IMR-90 (cell line): ENCODE measurements around the gene CD44. TPM values are rescaled to one million over a fixed set of nuclear protein-coding genes. Genes with fewer than 3 reads are reported as not detected.

Source experiments
- ATAC-seq: fragments of 200-7000 bp; cut with Tn5 transposase; 2 replicates; pipeline ENCODE4 v1.9.1; 2020; ENCODE audit warnings: low read depth, mild to moderate bottlenecking, moderate library complexity
- BruUV-seq: library from RNA; stranded (reverse); fragments of 400-500 nt; replicated peaks from 2 replicates; lab custom pipeline; 2021; lab: Mats Ljungman, UMichigan
- CTCF ChIA-PET: fragments of 300-600 bp; formaldehyde crosslinking; extraction: SDS; loops from one replicate; lab custom pipeline; 2021; ENCODE audit warnings: antibody characterized with exemption; lab: Yijun Ruan, JAX
- POLR2A ChIA-PET: fragments of 300-600 bp; sonication (Branson Sonifier 250); formaldehyde crosslinking; loops from one replicate; lab custom pipeline; 2022; ENCODE audit warnings: antibody characterized with exemption; ENCODE audit not compliant: unreplicated experiment; lab: Charles Lee
- DNase-seq: peaks from one replicate; pipeline ENCODE4 v3.0.0; 2013
- H2AFZ ChIP-seq: replicated peaks from 2 replicates; pipeline ENCODE3; 2013; ENCODE audit warnings: low read length, mild to moderate bottlenecking; ENCODE audit not compliant: poor library complexity
- H2AK5ac ChIP-seq: 2 replicates; pipeline ENCODE4 v1.6.1; 2013; ENCODE audit warnings: low read depth, low read length, inconsistent platforms
- H2AK9ac ChIP-seq: replicated peaks from 2 replicates; pipeline ENCODE3; 2013; ENCODE audit warnings: mild to moderate bottlenecking, low read depth, low read length, moderate library complexity; ENCODE audit not compliant: poor library complexity
- H2BK120ac ChIP-seq: 2 replicates; pipeline ENCODE4 v1.6.1; 2013; ENCODE audit warnings: low read depth, low read length, inconsistent platforms
- H2BK15ac ChIP-seq: 3 replicates; pipeline ENCODE4 v1.6.1; 2013; ENCODE audit warnings: low read depth, low read length, inconsistent platforms
- H2BK20ac ChIP-seq: 2 replicates; pipeline ENCODE4 v1.6.1; 2013; ENCODE audit warnings: low read depth, mild to moderate bottlenecking, inconsistent platforms, low read length, moderate library complexity
- H2BK5ac ChIP-seq: 2 replicates; pipeline ENCODE4 v1.6.1; 2013; ENCODE audit warnings: mild to moderate bottlenecking, low read depth, low read length, inconsistent platforms; ENCODE audit not compliant: poor library complexity, severe bottlenecking
- H3K14ac ChIP-seq: replicated peaks from 2 replicates; pipeline ENCODE4 v1.6.1; 2013; ENCODE audit warnings: low read depth, low read length, inconsistent platforms
- H3K18ac ChIP-seq: 2 replicates; pipeline ENCODE4 v1.6.1; 2013; ENCODE audit warnings: low read depth, low read length, control low read depth
- H3K23ac ChIP-seq: 2 replicates; pipeline ENCODE4 v1.6.1; 2013; ENCODE audit warnings: low read depth, low read length, inconsistent platforms
- H3K27ac ChIP-seq: 2 replicates; pipeline ENCODE4 v1.5.1; 2013; ENCODE audit warnings: mild to moderate bottlenecking, control low read depth, low read length; ENCODE audit not compliant: insufficient read depth
- H3K27me3 ChIP-seq: 2 replicates; pipeline ENCODE4 v1.6.1; 2013; ENCODE audit warnings: low read length; ENCODE audit not compliant: control insufficient read depth, insufficient read depth
- H3K36me3 ChIP-seq: 2 replicates; pipeline ENCODE4 v1.6.1; 2013; ENCODE audit warnings: low read length, mixed read lengths; ENCODE audit not compliant: control insufficient read depth, insufficient read depth
- H3K4ac ChIP-seq: 2 replicates; pipeline ENCODE4 v1.6.1; 2013; ENCODE audit warnings: low read depth, low read length, inconsistent platforms
- H3K4me1 ChIP-seq: 2 replicates; pipeline ENCODE4 v1.6.1; 2013; ENCODE audit warnings: low read length, mixed read lengths; ENCODE audit not compliant: control insufficient read depth, insufficient read depth
- H3K4me2 ChIP-seq: 2 replicates; pipeline ENCODE4 v1.6.1; 2013; ENCODE audit warnings: low read depth, mild to moderate bottlenecking, control low read depth, low read length, moderate library complexity
- H3K4me3 ChIP-seq: 2 replicates; pipeline ENCODE4 v1.5.1; 2013; ENCODE audit warnings: low read depth, mild to moderate bottlenecking, control low read depth, low read length, moderate library complexity; ENCODE audit not compliant: insufficient read depth
- H3K56ac ChIP-seq: 2 replicates; pipeline ENCODE4 v1.6.1; 2013; ENCODE audit warnings: low read length, inconsistent platforms; ENCODE audit not compliant: insufficient read depth; ENCODE audit errors: extremely low read depth
- H3K79me1 ChIP-seq, 2 experiments: 2 replicates each; pipeline ENCODE4 v1.6.1; 2013; ENCODE audit warnings: low read length in 2 of 2, inconsistent platforms in 1 of 2, low read depth in 1 of 2
- H3K9ac ChIP-seq: 2 replicates; pipeline ENCODE4 v1.6.1; 2013; ENCODE audit warnings: low read depth, low read length, control low read depth
- H3K9me1 ChIP-seq: 2 replicates; pipeline ENCODE4 v1.6.1; 2013; ENCODE audit warnings: low read length, inconsistent platforms; ENCODE audit not compliant: insufficient read depth
- H3K9me3 ChIP-seq: 2 replicates; pipeline ENCODE4 v1.6.1; 2013; ENCODE audit warnings: low read length; ENCODE audit not compliant: control insufficient read depth, insufficient read depth
- H4K20me1 ChIP-seq: 2 replicates; pipeline ENCODE4 v1.6.1; 2013; ENCODE audit warnings: low read length, inconsistent platforms; ENCODE audit not compliant: insufficient read depth
- H4K5ac ChIP-seq: 2 replicates; pipeline ENCODE4 v1.6.1; 2013; ENCODE audit warnings: mild to moderate bottlenecking, low read depth, low read length, control low read depth
- H4K8ac ChIP-seq, 2 experiments: 2 replicates each; pipeline ENCODE4 v1.6.1; 2013; ENCODE audit warnings: low read depth in 2 of 2, low read length in 2 of 2, control low read depth in 1 of 2, inconsistent platforms in 1 of 2
- H4K91ac ChIP-seq: 2 replicates; pipeline ENCODE4 v1.6.1; 2013; ENCODE audit warnings: low read depth, low read length, inconsistent platforms; ENCODE audit not compliant: insufficient read depth
- BHLHE40 ChIP-seq: fragments of 150-350 bp; IDR thresholded peaks from 2 replicates; pipeline ENCODE4 v1.6.1; 2016; ENCODE audit warnings: mild to moderate bottlenecking, low read depth, low read length
- CHD1 ChIP-seq: IDR thresholded peaks from 2 replicates; pipeline ENCODE4 v1.6.1; 2012; ENCODE audit warnings: low read depth, low read length, improper control_type of control experiment
- ELK1 ChIP-seq: fragments of 150-350 bp; IDR thresholded peaks from 2 replicates; pipeline ENCODE4 v1.6.1; 2016; ENCODE audit warnings: low read depth, mild to moderate bottlenecking, low read length, moderate library complexity, borderline replicate concordance
- FOS ChIP-seq: fragments of 150-350 bp; IDR thresholded peaks from 2 replicates; pipeline ENCODE4 v1.6.1; 2016; ENCODE audit warnings: low read depth, low read length
- MAFK ChIP-seq: IDR thresholded peaks from 2 replicates; pipeline ENCODE4 v1.6.1; 2012; ENCODE audit warnings: low read depth, low read length, improper control_type of control experiment
- MAZ ChIP-seq: IDR thresholded peaks from 2 replicates; pipeline ENCODE4 v1.6.1; 2012; ENCODE audit warnings: low read depth, mild to moderate bottlenecking, low read length, improper control_type of control experiment, moderate library complexity, borderline replicate concordance
- MXI1 ChIP-seq: IDR thresholded peaks from 2 replicates; pipeline ENCODE4 v1.6.1; 2012; ENCODE audit warnings: low read depth, mild to moderate bottlenecking, low read length, moderate library complexity, borderline replicate concordance
- NFE2L2 ChIP-seq: fragments of 150-350 bp; IDR thresholded peaks from 2 replicates; pipeline ENCODE4 v1.6.1; 2016; ENCODE audit warnings: low read depth, mild to moderate bottlenecking, low read length
- POLR2A ChIP-seq: IDR thresholded peaks from 2 replicates; pipeline ENCODE4 v1.6.1; 2012; ENCODE audit warnings: mild to moderate bottlenecking, low read depth, low read length
- RAD21 ChIP-seq: IDR thresholded peaks from 2 replicates; pipeline ENCODE4 v1.6.1; 2012; ENCODE audit warnings: low read length, improper control_type of control experiment
- RCOR1 ChIP-seq: IDR thresholded peaks from 2 replicates; pipeline ENCODE4 v1.6.1; 2012; ENCODE audit warnings: mild to moderate bottlenecking, low read length, improper control_type of control experiment; ENCODE audit not compliant: insufficient replicate concordance
- RFX5 ChIP-seq: IDR thresholded peaks from 2 replicates; pipeline ENCODE4 v1.8.0; 2012; ENCODE audit warnings: low read depth, mild to moderate bottlenecking, low read length, moderate library complexity
- SMC3 ChIP-seq: fragments of 150-350 bp; IDR thresholded peaks from 2 replicates; pipeline ENCODE4 v1.6.1; 2016; ENCODE audit warnings: low read depth, mild to moderate bottlenecking, antibody characterized with exemption, low read length, moderate library complexity
- USF2 ChIP-seq: fragments of 150-350 bp; IDR thresholded peaks from 2 replicates; pipeline ENCODE4 v1.6.1; 2017; ENCODE audit warnings: mild to moderate bottlenecking, antibody characterized with exemption, low read length, low read depth
- WGBS, 2 experiments: methylation state at CpG; one replicate each; pipeline versions ENCODE4 v1.1.5 to v1.1.7; 2013; ENCODE audit warnings: missing lambda C conversion rate in 2 of 2; ENCODE audit not compliant: insufficient read length in 1 of 2; ENCODE audit errors: extremely low coverage in 2 of 2; 5-methylcytosine and 5-hydroxymethylcytosine counted together
- dilution Hi-C: fragments of 300-500 bp; cut with HindIII; formaldehyde crosslinking; loops from one replicate; pipeline ENCODE4 v1.14.3; 2018; ENCODE audit warnings: low sequenced_read_pairs; ENCODE audit not compliant: unreplicated experiment
- in situ Hi-C: fragments of 300-500 bp; cut with MboI; formaldehyde crosslinking; loops from 3 replicates; pipeline ENCODE4 v1.14.3; 2019; ENCODE audit warnings: low sequenced_read_pairs, inconsistent platforms, mixed read lengths
- intact Hi-C: fragments of 100-400 bp; cut with micrococcal nuclease; formaldehyde crosslinking; loops from 2 replicates; pipeline ENCODE4 v1.10.0; 2022
- polyA plus RNA-seq, 3 experiments: library from polyadenylated mRNA; depleted of rRNA; stranded (reverse); fragments of >200 nt; gene quantifications; 2 replicates each; pipeline ENCODE4 v1.2.3, GENCODE V29; 2012; ENCODE audit warnings: low replicate concordance in 1 of 3
- total RNA-seq: library from RNA; depleted of rRNA; stranded (reverse); fragments of >200 nt; gene quantifications from 2 replicates; pipeline ENCODE4 v1.2.3, GENCODE V29; 2012

The CD44 gene
- total and polyA plus RNA-seq, 2 of the 4 experiments (the other 2 are of a cell fraction) = 357 to 947 TPM

GRCh38 chr11:35211952-35212351 lies 73.0 kb downstream of the CD44 start:
- Histone ChIP-seq H3K4ac (no peak overlapping the region), H2BK20ac (no peak overlapping the region), H2AK9ac (no peak overlapping the region), H2BK5ac (peak overlapping the region; percentile 95), H2AFZ (no peak overlapping the region), H3K27me3 (no peaks in the 10 kb centered on the region), H3K4me2 (no peak overlapping the region), H3K4me1 (peaks cover 28% of the 10 kb centered on the region), H3K9me1 (peaks cover 12% of the 10 kb centered on the region), H2AK5ac (no peak overlapping the region), H4K5ac (no peak overlapping the region), H3K79me1 (peaks cover 36 to 62% of the 10 kb centered on the region in 2 experiments), H3K23ac (no peak overlapping the region), H4K91ac (no peak overlapping the region), H3K4me3 (no peak overlapping the region), H4K20me1 (peaks cover 14% of the 10 kb centered on the region; the same call in 1 of the 2 replicates), H3K9me3 (peaks cover 6% of the 10 kb centered on the region; the same call in 1 of the 2 replicates), H3K14ac (no peak overlapping the region), H4K8ac (no peak overlapping the region; a peak in 1 of 4 replicates), H3K56ac (no peak overlapping the region), H3K27ac (0 out of 2 replicates have a peak overlapping the region, but pooled peaks have one; percentile 98), H3K36me3 (peaks cover 46% of the 10 kb centered on the region), H2BK15ac (no peak overlapping the region), H3K18ac (no peak overlapping the region), H3K9ac (no peak overlapping the region), H2BK120ac (no peak overlapping the region)
- intact Hi-C loops = loop anchor here (5.0 kb wide), 1 partner anchor 285 kb away; no protein-coding TSS in a partner anchor
- dilution Hi-C loops = no loop called here
- BruUV-seq = no TSS peak
- POLR2A ChIA-PET = no interaction called here
- WGBS, 2 experiments = no CpG with 5 or more reads among the region's 3 CpGs
- CTCF ChIA-PET = no interaction called here
- in situ Hi-C loops = no loop called here
- DNase-seq (no peak), ATAC-seq (no peak)
- no peak for TF ChIP-seq MAFK
- TF ChIP-seq RAD21 = no peak
- TF ChIP-seq USF2 = no peak
- TF ChIP-seq ELK1 = no peak
- TF ChIP-seq NFE2L2 = no peak
- TF ChIP-seq CHD1 = no peak
- no peak for TF ChIP-seq MXI1
- no peak for TF ChIP-seq SMC3
- TF ChIP-seq BHLHE40 = no peak
- no peak for TF ChIP-seq MAZ
- TF ChIP-seq RCOR1 = no peak
- no peak for TF ChIP-seq RFX5
- TF ChIP-seq POLR2A = no peak
- TF ChIP-seq FOS = no peak
